CD4-positive, alpha-beta T cell (primary cell): ENCODE data around the gene NR5A2. TPM values are rescaled to one million over a fixed set of nuclear protein-coding genes. Genes with fewer than 3 reads are reported as not detected.
A peak's percentile ranks its signal among the peaks of the same experiment; 100 is the strongest.

Experiments used
- ATAC-seq: fragments of 200-7000 bp; cut with Tn5 transposase; one replicate; pipeline ENCODE4 v1.10.0; 2022; ENCODE audit warnings: mild to moderate bottlenecking; ENCODE audit not compliant: poor library complexity
- CTCF ChIA-PET: fragments of 350-600 bp; sonication (Branson Sonifier 250); formaldehyde crosslinking; loops from one replicate; lab custom pipeline; 2021; ENCODE audit warnings: antibody characterized with exemption, inconsistent platforms; lab: Charles Lee
- POLR2A ChIA-PET: fragments of 350-600 bp; sonication (Branson Sonifier 250); formaldehyde crosslinking; loops from one replicate; lab custom pipeline; 2021; ENCODE audit warnings: antibody characterized with exemption, inconsistent platforms; lab: Charles Lee
- DNase-seq, 14 experiments: peaks; one replicate each; pipeline ENCODE4 v3.0.0-alpha.2; 2013 to 2020; ENCODE audit warnings: mixed read lengths in 2 of 14
- H3K27ac ChIP-seq, 2 donors: one replicate each; pipeline versions ENCODE4 v1.5.1 to v1.7.0; 2013; ENCODE audit warnings: low read length in 2 of 2, low read depth in 1 of 2, mild to moderate bottlenecking in 1 of 2
- H3K27me3 ChIP-seq, 2 experiments: 1 replicate in 1 of 2; 2 replicates in 1 of 2; pipeline versions ENCODE4 v1.6.1 to v1.7.0; 2013; ENCODE audit warnings: low read length in 2 of 2, control low read depth in 1 of 2, mild to moderate bottlenecking in 1 of 2, moderate library complexity in 1 of 2; ENCODE audit not compliant: insufficient read depth in 2 of 2, control insufficient read depth in 1 of 2
- H3K36me3 ChIP-seq: one replicate; pipeline ENCODE4 v1.6.1; 2013; ENCODE audit warnings: low read length, control low read depth; ENCODE audit not compliant: insufficient read depth
- H3K4me1 ChIP-seq: one replicate; pipeline ENCODE4 v1.6.1; 2013; ENCODE audit warnings: low read length, control low read depth; ENCODE audit not compliant: insufficient read depth
- H3K4me3 ChIP-seq: one replicate; pipeline ENCODE4 v1.5.1; 2013; ENCODE audit warnings: mild to moderate bottlenecking, low read length, moderate library complexity
- H3K9me3 ChIP-seq, 2 experiments: 1 replicate in 1 of 2; 2 replicates in 1 of 2; pipeline versions ENCODE4 v1.6.1 to v1.7.0; 2013; ENCODE audit warnings: low read length in 2 of 2, mild to moderate bottlenecking in 2 of 2, control low read depth in 1 of 2, moderate library complexity in 1 of 2; ENCODE audit not compliant: control insufficient read depth in 1 of 2, insufficient read depth in 1 of 2
- H3K27ac Mint-ChIP-seq: one replicate; pipeline ENCODE4 v1.8.0; 2020; ENCODE audit warnings: mixed read lengths
- H3K27me3 Mint-ChIP-seq: one replicate; pipeline ENCODE4 v1.8.0; 2021; ENCODE audit warnings: mixed read lengths
- H3K36me3 Mint-ChIP-seq: one replicate; pipeline ENCODE4 v1.8.0; 2021; ENCODE audit warnings: low read depth, mixed read lengths
- H3K4me1 Mint-ChIP-seq: one replicate; pipeline ENCODE4 v1.8.0; 2021; ENCODE audit warnings: low read depth, mixed read lengths
- H3K4me3 Mint-ChIP-seq: one replicate; pipeline ENCODE4 v1.8.0; 2020; ENCODE audit warnings: mild to moderate bottlenecking, mixed read lengths
- H3K9me3 Mint-ChIP-seq: one replicate; pipeline ENCODE4 v1.8.0; 2020; ENCODE audit warnings: mixed read lengths
- CTCF ChIP-seq: fragments of 200-600 bp; IDR thresholded peaks from one replicate; pipeline ENCODE4 v1.8.0; 2022; ENCODE audit warnings: antibody characterized with exemption, mild to moderate bottlenecking
- intact Hi-C, 2 experiments: fragments of 100-400 bp; cut with DNase I in 1 of 2; cut with micrococcal nuclease in 1 of 2; formaldehyde crosslinking; loops; one replicate each; pipeline versions ENCODE4 v1.15.1 to v1.9.0; 2023 to 2025; cut with DNase I, micrococcal nuclease
- total RNA-seq, 174 experiments: library from RNA in 2 of 174; stranded (reverse) in 2 of 174; gene quantifications; one replicate each; pipeline ENCODE4 v1.2.3 and lab custom pipeline; 2021 to 2026

The NR5A2 gene
- total RNA-seq, 2 experiments from 2014 or later: not detected

- H3K36me3 Mint-ChIP-seq: no peaks in the 10 kb centered on the region
- peaks cover 0 to 9% of the 10 kb centered on the region in 2 experiments for H3K9me3 ChIP-seq
- intact Hi-C loops: no loop called here
- H3K4me1 ChIP-seq: no peaks in the 10 kb centered on the region
- no peaks in the 10 kb centered on the region for H3K9me3 Mint-ChIP-seq
- no peaks in the 10 kb centered on the region for H3K27me3 ChIP-seq
- no peaks in the 10 kb centered on the region for H3K4me1 Mint-ChIP-seq
- H3K4me3 Mint-ChIP-seq: no peak overlapping the region
- DNase-seq (no peak), ATAC-seq (no peak)
- H3K4me3 ChIP-seq: no peak overlapping the region
- no peak overlapping the region for H3K27ac ChIP-seq
- no peaks in the 10 kb centered on the region for H3K27me3 Mint-ChIP-seq
- H3K27ac Mint-ChIP-seq: no peak overlapping the region
- H3K36me3 ChIP-seq: no peaks in the 10 kb centered on the region
- TF ChIP-seq CTCF: no peak
- ChIA-PET POLR2A (no interaction called here), CTCF (interaction anchor here (1.4 kb wide), 1 partner anchor 10 kb away, joined by 3 read pairs; no protein-coding TSS in a partner anchor)
Observed at GRCh38 chr1:200143347-200143746, 115.8 kb downstream of the NR5A2 start.

- ATAC-seq (no peak), DNase-seq (peak in 1 of 14 experiments; percentile 15)
- no peaks in the 10 kb centered on the region for H3K27me3 ChIP-seq
- Mint-ChIP-seq H3K4me3 (no peak overlapping the region), H3K27ac (no peak overlapping the region), H3K4me1 (no peaks in the 10 kb centered on the region), H3K36me3 (no peaks in the 10 kb centered on the region), H3K27me3 (no peaks in the 10 kb centered on the region), H3K9me3 (no peaks in the 10 kb centered on the region)
- no peak overlapping the region for H3K27ac ChIP-seq
- ChIA-PET POLR2A (no interaction called here), CTCF (no interaction called here)
- no peak overlapping the region for H3K4me3 ChIP-seq
- intact Hi-C loops: no loop called here
- H3K36me3 ChIP-seq: no peaks in the 10 kb centered on the region
- no peak for TF ChIP-seq CTCF
- H3K4me1 ChIP-seq: no peaks in the 10 kb centered on the region
- peaks cover 0 to 9% of the 10 kb centered on the region in 2 experiments for H3K9me3 ChIP-seq
Observed at GRCh38 chr1:200146100-200146499, 118.6 kb downstream of the NR5A2 start.

GRCh38 chr1:200147094-200147493 is 119.6 kb downstream of the NR5A2 start:
- H3K4me3 ChIP-seq: no peak overlapping the region
- H3K36me3 ChIP-seq: no peaks in the 10 kb centered on the region
- no peaks in the 10 kb centered on the region for H3K27me3 ChIP-seq
- H3K9me3 ChIP-seq: peaks cover 0 to 9% of the 10 kb centered on the region in 2 experiments
- CTCF ChIA-PET: interaction anchor here (0.6 kb wide), 1 partner anchor 1460 kb away, joined by 3 read pairs; no protein-coding TSS in a partner anchor
- H3K36me3 Mint-ChIP-seq: no peaks in the 10 kb centered on the region
- no peaks in the 10 kb centered on the region for H3K27me3 Mint-ChIP-seq
- H3K4me3 Mint-ChIP-seq: no peak overlapping the region
- no peak for TF ChIP-seq CTCF
- no peaks in the 10 kb centered on the region for H3K4me1 ChIP-seq
- no peak overlapping the region for H3K27ac Mint-ChIP-seq
- ATAC-seq (no peak), DNase-seq (no peak)
- intact Hi-C loops: no loop called here
- no peaks in the 10 kb centered on the region for H3K4me1 Mint-ChIP-seq
- H3K9me3 Mint-ChIP-seq: no peaks in the 10 kb centered on the region
- POLR2A ChIA-PET: no interaction called here
- no peak overlapping the region for H3K27ac ChIP-seq
